ENCODE measurements around the gene RYK. TPM values are rescaled to one million over a fixed set of nuclear protein-coding genes. Genes with fewer than 3 reads are reported as not detected.
"Not testable (repeated sequence)": the region's sequence is repeated elsewhere in the genome, so short reads cannot be mapped to it uniquely, and the experiment has no call there.

Gene RYK
- total and polyA plus RNA-seq, 4 donors: 7.5 to 36.1 (median 15.3) TPM

DNA sequence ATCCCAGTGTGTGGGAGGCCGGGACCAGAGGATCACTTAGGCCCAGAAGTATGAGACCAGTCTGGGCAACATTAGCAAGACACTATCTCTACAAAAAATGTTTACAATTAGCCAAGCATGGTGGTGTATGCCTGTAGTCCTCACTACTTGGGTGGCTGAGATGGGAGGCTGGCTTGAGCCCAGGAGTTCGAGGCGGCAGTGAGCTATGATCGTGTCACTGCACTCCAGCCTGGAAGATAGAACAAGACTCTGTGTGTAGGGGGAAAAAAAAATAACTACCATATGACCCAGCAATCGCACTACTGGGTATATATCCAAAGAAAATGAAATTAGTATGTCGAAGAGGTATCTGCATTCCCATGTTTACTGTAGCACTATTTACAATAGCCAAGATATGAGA is 22.6 kb downstream of the RYK start:
- 90% methylated on average over 6 of the region's 6 CpGs for WGBS

DNA sequence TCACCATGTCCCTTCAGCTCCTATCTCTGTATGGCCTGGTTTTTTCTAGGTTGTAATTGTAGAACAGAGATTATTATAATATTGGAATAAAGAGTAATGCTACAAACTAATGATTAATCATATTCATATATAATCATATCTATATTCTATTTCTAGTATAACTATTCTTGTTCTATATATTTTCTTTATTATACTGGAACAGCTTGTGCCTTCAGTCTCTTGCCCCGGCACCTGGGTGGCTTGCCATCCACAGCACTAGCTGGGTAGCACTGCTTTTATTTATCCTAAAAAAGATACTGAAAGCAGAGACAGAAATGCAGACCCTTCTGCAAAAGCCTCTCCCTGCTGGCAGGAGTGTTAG is 25.9 kb downstream of the RYK start:
- not testable (repeated sequence) for H3K27me3 ChIP-seq (ENCODE audit: control insufficient read depth in 4 of 4, insufficient read depth in 4 of 4, low read length in 3 of 4); DNase-seq (ENCODE audit: low spot score); H3K4me1 ChIP-seq (ENCODE audit: control insufficient read depth in 4 of 4, insufficient read depth in 4 of 4, low read length in 3 of 4); H3K9ac ChIP-seq (ENCODE audit: low read depth in 1 of 2, low read length in 2 of 2); H3K27ac ChIP-seq (ENCODE audit: low read depth in 1 of 2, low read length in 2 of 2); H3K9me3 ChIP-seq (ENCODE audit: control insufficient read depth in 4 of 4, low read length in 3 of 4); H3K4me3 ChIP-seq (ENCODE audit: low read depth in 1 of 3, low read length in 3 of 3); H3K36me3 ChIP-seq (ENCODE audit: control insufficient read depth in 4 of 4, insufficient read depth in 3 of 4, low read depth in 1 of 4, low read length in 3 of 4)
- 96% methylated on average over 1 of the region's 1 CpG for WGBS

More for the DNA sequence above, 22.6 kb downstream of the RYK start:
- Histone ChIP-seq H3K4me1 (ENCODE audit: control insufficient read depth in 4 of 4, insufficient read depth in 4 of 4, low read length in 3 of 4) (peaks cover 0 to 2% (median under 1%) of the 10 kb centered on the region in 4 donors), H3K27ac (ENCODE audit: low read depth in 1 of 2, low read length in 2 of 2) (no peak overlapping the region), H3K9ac (ENCODE audit: low read depth in 1 of 2, low read length in 2 of 2) (no peak overlapping the region), H3K36me3 (ENCODE audit: control insufficient read depth in 4 of 4, insufficient read depth in 3 of 4, low read depth in 1 of 4, low read length in 3 of 4) (no peaks in the 10 kb centered on the region), H3K4me3 (ENCODE audit: low read depth in 1 of 3, low read length in 3 of 3) (no peak overlapping the region), H3K27me3 (ENCODE audit: control insufficient read depth in 4 of 4, insufficient read depth in 4 of 4, low read length in 3 of 4) (no peaks in the 10 kb centered on the region), H3K9me3 (ENCODE audit: control insufficient read depth in 4 of 4, low read length in 3 of 4) (no peaks in the 10 kb centered on the region)
- TF ChIP-seq TAF1 (conservative IDR thresholded peaks at IDR 0.05) (no peak), RXRA (IDR thresholded peaks at IDR 0.05) (no peak), GABPA (IDR thresholded peaks at IDR 0.05 in 1 of 2, conservative IDR thresholded peaks at IDR 0.05 in 1 of 2) (no peak), NR2F2 (IDR thresholded peaks at IDR 0.05) (no peak), SP1 (IDR thresholded peaks at IDR 0.05) (no peak), RAD21 (IDR thresholded peaks at IDR 0.05) (no peak), FOXA1 (IDR thresholded peaks at IDR 0.05) (no peak), JUND (IDR thresholded peaks at IDR 0.05) (no peak), EGR1 (IDR thresholded peaks at IDR 0.05; ENCODE audit: low read depth in 2 of 2) (no peak), HNF4A (conservative IDR thresholded peaks at IDR 0.05) (no peak), YY1 (IDR thresholded peaks at IDR 0.05) (no peak), FOXA2 (IDR thresholded peaks at IDR 0.05) (no peak)
- TF ChIP-seq, protein P1, sequence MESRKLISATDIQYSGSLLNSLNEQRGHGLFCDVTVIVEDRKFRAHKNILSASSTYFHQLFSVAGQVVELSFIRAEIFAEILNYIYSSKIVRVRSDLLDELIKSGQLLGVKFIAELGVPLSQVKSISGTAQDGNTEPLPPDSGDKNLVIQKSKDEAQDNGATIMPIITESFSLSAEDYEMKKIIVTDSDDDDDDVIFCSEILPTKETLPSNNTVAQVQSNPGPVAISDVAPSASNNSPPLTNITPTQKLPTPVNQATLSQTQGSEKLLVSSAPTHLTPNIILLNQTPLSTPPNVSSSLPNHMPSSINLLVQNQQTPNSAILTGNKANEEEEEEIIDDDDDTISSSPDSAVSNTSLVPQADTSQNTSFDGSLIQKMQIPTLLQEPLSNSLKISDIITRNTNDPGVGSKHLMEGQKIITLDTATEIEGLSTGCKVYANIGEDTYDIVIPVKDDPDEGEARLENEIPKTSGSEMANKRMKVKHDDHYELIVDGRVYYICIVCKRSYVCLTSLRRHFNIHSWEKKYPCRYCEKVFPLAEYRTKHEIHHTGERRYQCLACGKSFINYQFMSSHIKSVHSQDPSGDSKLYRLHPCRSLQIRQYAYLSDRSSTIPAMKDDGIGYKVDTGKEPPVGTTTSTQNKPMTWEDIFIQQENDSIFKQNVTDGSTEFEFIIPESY (IDR thresholded peaks at IDR 0.05): no peak
- TF ChIP-seq, protein P2, sequence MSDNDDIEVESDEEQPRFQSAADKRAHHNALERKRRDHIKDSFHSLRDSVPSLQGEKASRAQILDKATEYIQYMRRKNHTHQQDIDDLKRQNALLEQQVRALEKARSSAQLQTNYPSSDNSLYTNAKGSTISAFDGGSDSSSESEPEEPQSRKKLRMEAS (IDR thresholded peaks at IDR 0.05): no peak
- TF ChIP-seq, protein P3, sequence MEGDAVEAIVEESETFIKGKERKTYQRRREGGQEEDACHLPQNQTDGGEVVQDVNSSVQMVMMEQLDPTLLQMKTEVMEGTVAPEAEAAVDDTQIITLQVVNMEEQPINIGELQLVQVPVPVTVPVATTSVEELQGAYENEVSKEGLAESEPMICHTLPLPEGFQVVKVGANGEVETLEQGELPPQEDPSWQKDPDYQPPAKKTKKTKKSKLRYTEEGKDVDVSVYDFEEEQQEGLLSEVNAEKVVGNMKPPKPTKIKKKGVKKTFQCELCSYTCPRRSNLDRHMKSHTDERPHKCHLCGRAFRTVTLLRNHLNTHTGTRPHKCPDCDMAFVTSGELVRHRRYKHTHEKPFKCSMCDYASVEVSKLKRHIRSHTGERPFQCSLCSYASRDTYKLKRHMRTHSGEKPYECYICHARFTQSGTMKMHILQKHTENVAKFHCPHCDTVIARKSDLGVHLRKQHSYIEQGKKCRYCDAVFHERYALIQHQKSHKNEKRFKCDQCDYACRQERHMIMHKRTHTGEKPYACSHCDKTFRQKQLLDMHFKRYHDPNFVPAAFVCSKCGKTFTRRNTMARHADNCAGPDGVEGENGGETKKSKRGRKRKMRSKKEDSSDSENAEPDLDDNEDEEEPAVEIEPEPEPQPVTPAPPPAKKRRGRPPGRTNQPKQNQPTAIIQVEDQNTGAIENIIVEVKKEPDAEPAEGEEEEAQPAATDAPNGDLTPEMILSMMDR (IDR thresholded peaks at IDR 0.05; ENCODE audit: low read depth, low read length, missing input control): no peak
- TF ChIP-seq, protein P4, sequence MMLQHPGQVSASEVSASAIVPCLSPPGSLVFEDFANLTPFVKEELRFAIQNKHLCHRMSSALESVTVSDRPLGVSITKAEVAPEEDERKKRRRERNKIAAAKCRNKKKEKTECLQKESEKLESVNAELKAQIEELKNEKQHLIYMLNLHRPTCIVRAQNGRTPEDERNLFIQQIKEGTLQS (IDR thresholded peaks at IDR 0.05): no peak
- TF ChIP-seq, protein P5, sequence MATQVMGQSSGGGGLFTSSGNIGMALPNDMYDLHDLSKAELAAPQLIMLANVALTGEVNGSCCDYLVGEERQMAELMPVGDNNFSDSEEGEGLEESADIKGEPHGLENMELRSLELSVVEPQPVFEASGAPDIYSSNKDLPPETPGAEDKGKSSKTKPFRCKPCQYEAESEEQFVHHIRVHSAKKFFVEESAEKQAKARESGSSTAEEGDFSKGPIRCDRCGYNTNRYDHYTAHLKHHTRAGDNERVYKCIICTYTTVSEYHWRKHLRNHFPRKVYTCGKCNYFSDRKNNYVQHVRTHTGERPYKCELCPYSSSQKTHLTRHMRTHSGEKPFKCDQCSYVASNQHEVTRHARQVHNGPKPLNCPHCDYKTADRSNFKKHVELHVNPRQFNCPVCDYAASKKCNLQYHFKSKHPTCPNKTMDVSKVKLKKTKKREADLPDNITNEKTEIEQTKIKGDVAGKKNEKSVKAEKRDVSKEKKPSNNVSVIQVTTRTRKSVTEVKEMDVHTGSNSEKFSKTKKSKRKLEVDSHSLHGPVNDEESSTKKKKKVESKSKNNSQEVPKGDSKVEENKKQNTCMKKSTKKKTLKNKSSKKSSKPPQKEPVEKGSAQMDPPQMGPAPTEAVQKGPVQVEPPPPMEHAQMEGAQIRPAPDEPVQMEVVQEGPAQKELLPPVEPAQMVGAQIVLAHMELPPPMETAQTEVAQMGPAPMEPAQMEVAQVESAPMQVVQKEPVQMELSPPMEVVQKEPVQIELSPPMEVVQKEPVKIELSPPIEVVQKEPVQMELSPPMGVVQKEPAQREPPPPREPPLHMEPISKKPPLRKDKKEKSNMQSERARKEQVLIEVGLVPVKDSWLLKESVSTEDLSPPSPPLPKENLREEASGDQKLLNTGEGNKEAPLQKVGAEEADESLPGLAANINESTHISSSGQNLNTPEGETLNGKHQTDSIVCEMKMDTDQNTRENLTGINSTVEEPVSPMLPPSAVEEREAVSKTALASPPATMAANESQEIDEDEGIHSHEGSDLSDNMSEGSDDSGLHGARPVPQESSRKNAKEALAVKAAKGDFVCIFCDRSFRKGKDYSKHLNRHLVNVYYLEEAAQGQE (IDR thresholded peaks at IDR 0.05): no peak
- DNase-seq (ENCODE audit: low spot score): no peak
